Measurements from ENCODE around the gene ARL5B. TPM values are rescaled to one million over a fixed set of nuclear protein-coding genes. Genes with fewer than 3 reads are reported as not detected.

ARL5B gene
- total and polyA plus RNA-seq, 2 of the 4 experiments (the other 2 are of a cell fraction), result 5.9 to 12.0 TPM

- intact Hi-C loops (cut with micrococcal nuclease), result loop anchor here (2.0 kb wide), 1 partner anchor 15 kb away; no protein-coding TSS in a partner anchor
- 0% methylated on average over 1 of the region's 3 CpGs; no CpG with 5 or more reads in 1 of the 2 experiments for WGBS, 2 experiments (ENCODE audit: extremely low coverage in 2 of 2, insufficient read length in 1 of 2)
- peak overlapping the region; percentile 89; the same call in 1 of the 2 replicates for H3K23ac ChIP-seq (ENCODE audit: low read depth, low read length)
- peaks cover 26 to 59% of the 10 kb centered on the region in 2 experiments for H3K79me1 ChIP-seq (ENCODE audit: low read depth in 1 of 2, low read length in 2 of 2)
- H4K5ac ChIP-seq (ENCODE audit: low read depth, low read length), result peak overlapping the region; percentile 66; the same call in 1 of the 2 replicates
- TF ChIP-seq MAFK (IDR thresholded peaks at IDR 0.05; ENCODE audit: low read depth, low read length), result peak; percentile 32; the same call in 1 of the 2 replicates
- TF ChIP-seq CEBPB (IDR thresholded peaks at IDR 0.05; ENCODE audit: low read depth, low read length), result no peak
- TF ChIP-seq, protein P1, sequence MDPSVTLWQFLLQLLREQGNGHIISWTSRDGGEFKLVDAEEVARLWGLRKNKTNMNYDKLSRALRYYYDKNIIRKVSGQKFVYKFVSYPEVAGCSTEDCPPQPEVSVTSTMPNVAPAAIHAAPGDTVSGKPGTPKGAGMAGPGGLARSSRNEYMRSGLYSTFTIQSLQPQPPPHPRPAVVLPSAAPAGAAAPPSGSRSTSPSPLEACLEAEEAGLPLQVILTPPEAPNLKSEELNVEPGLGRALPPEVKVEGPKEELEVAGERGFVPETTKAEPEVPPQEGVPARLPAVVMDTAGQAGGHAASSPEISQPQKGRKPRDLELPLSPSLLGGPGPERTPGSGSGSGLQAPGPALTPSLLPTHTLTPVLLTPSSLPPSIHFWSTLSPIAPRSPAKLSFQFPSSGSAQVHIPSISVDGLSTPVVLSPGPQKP (IDR thresholded peaks at IDR 0.05; ENCODE audit: borderline replicate concordance, low read depth, low read length), result no peak
- no peak for TF ChIP-seq NFE2L2 (IDR thresholded peaks at IDR 0.05; ENCODE audit: low read depth, low read length)
- H4K8ac ChIP-seq (ENCODE audit: low read depth in 2 of 2, low read length in 2 of 2), result peak overlapping the region in 1 of 2 experiments; percentile 49; a peak in 1 of 4 replicates
- no peaks in the 10 kb centered on the region for H3K9me3 ChIP-seq (ENCODE audit: control insufficient read depth, insufficient read depth, low read length)
- in situ Hi-C loops (cut with MboI; ENCODE audit: low sequenced_read_pairs), result no loop called here
- peak overlapping the region; percentile 49; the same call in 1 of the 2 replicates for H2BK20ac ChIP-seq (ENCODE audit: low read depth, low read length)
- no peak overlapping the region for H4K91ac ChIP-seq (ENCODE audit: insufficient read depth, low read depth, low read length)
- POLR2A ChIA-PET (ENCODE audit: unreplicated experiment), result no interaction called here
- ATAC-seq (ENCODE audit: low read depth), result peak; percentile 56
- H3K4ac ChIP-seq (ENCODE audit: low read depth, low read length), result no peak overlapping the region; the same call in 1 of the 2 replicates
- H2BK120ac ChIP-seq (ENCODE audit: low read depth, low read length), result peak overlapping the region; percentile 59
- H2AK5ac ChIP-seq (ENCODE audit: low read depth, low read length), result no peak overlapping the region
- no peak overlapping the region; the same call in 1 of the 2 replicates for H3K9ac ChIP-seq (ENCODE audit: low read depth, low read length)
- peaks cover 10% of the 10 kb centered on the region for H3K4me1 ChIP-seq (ENCODE audit: control insufficient read depth, insufficient read depth, low read length)
- H4K20me1 ChIP-seq (ENCODE audit: insufficient read depth, low read length), result peaks cover 35% of the 10 kb centered on the region; the same call in 1 of the 2 replicates
- DNase-seq, result peak; percentile 56
- H3K9me1 ChIP-seq (ENCODE audit: insufficient read depth, low read length), result peaks cover 7% of the 10 kb centered on the region
- peak overlapping the region; percentile 75 for H3K56ac ChIP-seq (ENCODE audit: extremely low read depth, insufficient read depth, low read length)
- H3K18ac ChIP-seq (ENCODE audit: low read depth, low read length), result peak overlapping the region; percentile 98; the same call in 1 of the 2 replicates
- H3K4me3 ChIP-seq (ENCODE audit: insufficient read depth, low read depth, low read length), result no peak overlapping the region
- peak overlapping the region; percentile 96 for H3K4me2 ChIP-seq (ENCODE audit: low read depth, low read length)
- H3K27me3 ChIP-seq (ENCODE audit: control insufficient read depth, insufficient read depth, low read length), result no peaks in the 10 kb centered on the region
- peaks cover 23% of the 10 kb centered on the region for H3K36me3 ChIP-seq (ENCODE audit: control insufficient read depth, insufficient read depth, low read length)
- BruUV-seq (replicated peaks), result no TSS peak
- H2BK15ac ChIP-seq (ENCODE audit: low read depth, low read length), result no peak overlapping the region
- no peak overlapping the region for H3K27ac ChIP-seq (ENCODE audit: insufficient read depth, low read length)
- no peak overlapping the region for H2AK9ac ChIP-seq (replicated peaks; ENCODE audit: low read depth, low read length, poor library complexity)
- H2AFZ ChIP-seq (replicated peaks; ENCODE audit: low read length, poor library complexity), result no peak overlapping the region
- peak overlapping the region; percentile 77; the same call in 1 of the 2 replicates for H3K14ac ChIP-seq (replicated peaks; ENCODE audit: low read depth, low read length)
- peak overlapping the region; percentile 95 for H2BK5ac ChIP-seq (ENCODE audit: low read depth, low read length, poor library complexity, severe bottlenecking)
- dilution Hi-C loops (cut with HindIII; ENCODE audit: low sequenced_read_pairs, unreplicated experiment), result no loop called here
- CTCF ChIA-PET, result interaction anchor here (0.5 kb wide), 1 partner anchor 415 kb away, joined by 4 read pairs; no protein-coding TSS in a partner anchor
Measured at GRCh38 chr10:18665815-18666558, 6.8 kb downstream of the ARL5B start.

Data from IMR-90 (cell line).